T-helper 2 cell treated with Interferon-gamma antibody and Interleukin-4, amounts not matched to agents 5 μg/mL and 100 μg/mL, for 36 hours (primary cell): ENCODE results near the gene OR6C6.
"Not testable (repeated sequence)": the region's sequence is repeated elsewhere in the genome, so short reads cannot be mapped to it uniquely, and the experiment has no call there.

Experiments used
- DNase-seq: peaks from one replicate; pipeline ENCODE4 v3.0.0; 2021; ENCODE audit warnings: low spot score
- H3K27ac Mint-ChIP-seq: one replicate; pipeline ENCODE4 v1.8.0; 2021; ENCODE audit warnings: mild to moderate bottlenecking, mixed read lengths
- H3K27me3 Mint-ChIP-seq: one replicate; pipeline ENCODE4 v1.8.0; 2021; ENCODE audit warnings: low read depth, mixed read lengths
- H3K36me3 Mint-ChIP-seq: one replicate; pipeline ENCODE4 v1.8.0; 2021; ENCODE audit warnings: low read depth, mixed read lengths
- H3K4me1 Mint-ChIP-seq: one replicate; pipeline ENCODE4 v1.8.0; 2021; ENCODE audit warnings: low read depth, mixed read lengths
- H3K4me3 Mint-ChIP-seq: one replicate; pipeline ENCODE4 v1.8.0; 2022; ENCODE audit warnings: mild to moderate bottlenecking, moderate library complexity, mixed read lengths
- H3K9me3 Mint-ChIP-seq: one replicate; pipeline ENCODE4 v1.8.0; 2021; ENCODE audit warnings: mixed read lengths

Gene OR6C6

DNA sequence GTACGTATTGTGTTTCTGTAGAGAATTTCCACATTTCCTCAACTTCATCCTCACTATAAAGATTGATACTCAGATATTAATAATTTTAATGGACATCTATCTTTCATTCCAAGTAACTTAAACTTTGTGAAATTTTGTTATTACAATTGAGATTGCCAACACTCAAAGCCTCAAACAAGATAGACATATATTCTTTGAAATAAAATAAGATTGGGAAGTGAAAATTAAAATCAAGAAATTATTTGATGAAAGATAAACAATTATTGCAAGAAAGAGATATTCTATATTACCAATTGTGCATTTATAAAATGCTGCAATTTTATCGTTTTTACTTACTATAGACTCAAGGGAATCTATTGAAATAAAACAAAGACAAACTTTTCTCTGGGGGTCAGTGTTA lies at the start of gene OR6C6:
Gene OR6C6 (minus strand): TSS at position 101 of the 400 bp plus-strand sequence. CDS start 1,337 bp downstream, outside the sequence.
- Mint-ChIP-seq H3K4me3 (no peak within 1 kb of the TSS), H3K9me3 (no peaks in the 10 kb centered on the region), H3K27me3 (no peaks in the 10 kb centered on the region), H3K4me1 (no peaks in the 10 kb centered on the region), H3K36me3 (no peaks in the 10 kb centered on the region), H3K27ac (no peak within 1 kb of the TSS)
- no peak for DNase-seq

DNA sequence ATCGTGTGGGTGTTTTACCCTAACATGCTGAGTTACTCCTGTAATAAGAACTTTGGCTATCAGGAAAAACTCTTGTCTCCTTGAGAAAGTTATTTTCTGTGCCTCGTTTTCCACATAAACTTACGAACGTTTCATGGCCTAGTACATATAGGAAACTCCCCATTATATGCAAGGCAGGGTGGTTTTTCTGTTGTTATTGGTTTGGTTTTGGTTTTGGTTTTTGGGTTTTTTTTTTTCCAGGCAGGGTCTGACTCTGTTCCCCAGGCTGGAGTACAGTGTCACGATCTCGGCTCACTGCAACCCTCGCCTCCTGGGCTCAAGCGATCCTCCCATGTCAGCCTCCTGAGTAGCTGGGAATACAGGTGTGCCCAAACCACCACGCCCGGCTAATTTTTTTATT lies 39.6 kb upstream of the OR6C6 start:
- H3K36me3 Mint-ChIP-seq = no peaks in the 10 kb centered on the region
- H3K27ac Mint-ChIP-seq = no peak overlapping the region
- H3K9me3 Mint-ChIP-seq = no peaks in the 10 kb centered on the region
- H3K4me3 Mint-ChIP-seq = no peak overlapping the region
- no peak for DNase-seq
- peaks cover 4% of the 10 kb centered on the region for H3K27me3 Mint-ChIP-seq
- no peaks in the 10 kb centered on the region for H3K4me1 Mint-ChIP-seq

DNA sequence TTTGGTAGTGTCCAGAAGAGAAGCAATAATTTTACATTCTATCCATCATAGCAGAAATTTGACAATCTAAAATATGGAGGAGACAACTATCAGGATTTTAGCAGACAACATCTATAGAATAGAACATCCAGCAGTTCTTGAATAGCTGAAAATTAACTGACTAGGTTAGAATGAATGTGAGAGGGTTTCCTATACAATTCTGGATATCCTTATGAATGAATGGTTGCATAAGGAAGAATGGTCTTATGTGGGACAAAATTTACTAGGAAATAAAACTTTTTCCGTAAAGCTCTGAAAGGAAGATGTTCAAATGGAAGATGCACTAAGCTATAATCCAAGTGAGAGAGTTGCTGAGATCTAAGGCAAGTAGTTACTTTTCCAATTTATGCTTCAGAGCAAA lies 34.1 kb upstream of the OR6C6 start, which contains the start of gene OR6C3:
Gene OR6C3 (plus strand): TSS at position 301 of the 400 bp plus-strand sequence. CDS start 955 bp downstream, outside the sequence.
- no peak within 1 kb of the TSS for H3K4me3 Mint-ChIP-seq

GRCh38 chr12:55325801-55326200 lies 29.4 kb upstream of the OR6C6 start:
- not testable (repeated sequence) for H3K27ac Mint-ChIP-seq, H3K4me3 Mint-ChIP-seq, DNase-seq, H3K27me3 Mint-ChIP-seq, H3K4me1 Mint-ChIP-seq, H3K9me3 Mint-ChIP-seq, H3K36me3 Mint-ChIP-seq

More for the DNA sequence above, 34.1 kb upstream of the OR6C6 start, which contains the start of gene OR6C3:
- no peak for DNase-seq
- H3K27me3 Mint-ChIP-seq = peaks cover 4% of the 10 kb centered on the region
- no peaks in the 10 kb centered on the region for H3K4me1 Mint-ChIP-seq
- no peaks in the 10 kb centered on the region for H3K9me3 Mint-ChIP-seq
- H3K27ac Mint-ChIP-seq = no peak within 1 kb of the TSS
- H3K36me3 Mint-ChIP-seq = no peaks in the 10 kb centered on the region

DNA sequence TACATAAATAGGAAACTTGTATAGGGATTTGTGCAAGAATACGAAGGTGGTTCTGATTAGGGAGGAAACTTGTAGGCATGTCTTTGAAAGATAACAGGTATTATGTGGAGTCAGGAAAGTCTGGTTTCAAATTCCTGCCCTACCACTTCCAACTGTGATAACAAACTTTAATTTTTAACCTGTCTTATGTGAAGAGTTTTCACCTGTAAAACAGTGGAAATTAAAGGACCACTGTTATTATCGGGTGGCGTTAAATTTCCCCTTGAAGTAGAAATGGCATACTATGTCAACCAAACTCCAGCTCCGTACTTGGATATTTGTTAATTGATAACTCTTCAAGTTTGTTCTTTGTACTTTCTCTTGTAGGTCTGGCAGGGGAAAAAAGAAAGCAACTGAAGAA lies 23.8 kb upstream of the OR6C6 start:
- no peak overlapping the region for H3K27ac Mint-ChIP-seq
- no peaks in the 10 kb centered on the region for H3K27me3 Mint-ChIP-seq
- DNase-seq = no peak
- H3K36me3 Mint-ChIP-seq = no peaks in the 10 kb centered on the region
- H3K4me1 Mint-ChIP-seq = no peaks in the 10 kb centered on the region
- H3K4me3 Mint-ChIP-seq = no peak overlapping the region
- H3K9me3 Mint-ChIP-seq = no peaks in the 10 kb centered on the region

- Mint-ChIP-seq H3K4me1 (no peaks in the 10 kb centered on the region), H3K9me3 (no peaks in the 10 kb centered on the region), H3K4me3 (no peak within 1 kb of the TSS), H3K27ac (no peak within 1 kb of the TSS), H3K27me3 (peaks cover 5% of the 10 kb centered on the region), H3K36me3 (no peaks in the 10 kb centered on the region)
- DNase-seq = no peak
Observed at GRCh38 chr12:55314043-55314442, 17.7 kb upstream of the OR6C6 start, which contains the start of gene OR6C1. Gene OR6C1, plus strand, starts transcription at chr12:55314343. Its CDS starts 6,257 bp downstream, at chr12:55320600.

GRCh38 chr12:55289999-55290398 lies 6.4 kb downstream of the OR6C6 start:
- Mint-ChIP-seq H3K4me3 (no peak overlapping the region), H3K27ac (no peak overlapping the region), H3K36me3 (no peaks in the 10 kb centered on the region), H3K9me3 (no peaks in the 10 kb centered on the region), H3K27me3 (no peaks in the 10 kb centered on the region), H3K4me1 (no peaks in the 10 kb centered on the region)
- DNase-seq = no peak

DNA sequence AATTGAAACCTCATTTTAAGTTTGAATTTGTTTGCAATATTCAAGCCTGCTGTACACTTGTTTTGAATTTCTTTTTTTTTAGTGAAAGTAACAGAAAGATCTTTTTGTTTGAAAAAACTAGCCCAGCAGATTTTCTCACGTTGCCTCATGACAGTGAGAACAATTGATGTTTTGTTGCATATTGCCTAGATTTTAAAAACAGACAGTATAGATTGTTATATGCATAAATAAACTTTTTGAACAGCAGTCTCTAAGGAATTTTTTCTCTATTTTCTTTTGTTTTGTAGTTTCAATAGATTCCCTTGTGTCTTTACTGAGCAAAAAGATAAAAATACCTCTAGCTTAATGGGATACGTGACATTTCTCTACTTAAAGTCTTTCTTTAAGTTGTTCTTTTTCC lies 15.4 kb downstream of the OR6C6 start:
- Mint-ChIP-seq H3K4me3 (no peak overlapping the region), H3K27ac (no peak overlapping the region), H3K36me3 (no peaks in the 10 kb centered on the region), H3K27me3 (peaks cover 5% of the 10 kb centered on the region), H3K9me3 (no peaks in the 10 kb centered on the region), H3K4me1 (no peaks in the 10 kb centered on the region)
- no peak for DNase-seq

- Mint-ChIP-seq H3K27me3 (peaks cover 3% of the 10 kb centered on the region), H3K36me3 (no peaks in the 10 kb centered on the region)
Observed at GRCh38 chr12:55258303-55258702, 38.1 kb downstream of the OR6C6 start.

GRCh38 chr12:55256831-55257230 lies 39.5 kb downstream of the OR6C6 start:
- no peaks in the 10 kb centered on the region for H3K36me3 Mint-ChIP-seq
- no peaks in the 10 kb centered on the region for H3K4me1 Mint-ChIP-seq
- no peak overlapping the region for H3K4me3 Mint-ChIP-seq
- H3K9me3 Mint-ChIP-seq = no peaks in the 10 kb centered on the region
- H3K27ac Mint-ChIP-seq = no peak overlapping the region
- H3K27me3 Mint-ChIP-seq = peaks cover 3% of the 10 kb centered on the region
- DNase-seq = no peak

More at GRCh38 chr12:55258303-55258702, 38.1 kb downstream of the OR6C6 start:
- no peaks in the 10 kb centered on the region for H3K9me3 Mint-ChIP-seq
- H3K4me3 Mint-ChIP-seq = no peak overlapping the region
- no peak overlapping the region for H3K27ac Mint-ChIP-seq
- no peaks in the 10 kb centered on the region for H3K4me1 Mint-ChIP-seq
- no peak for DNase-seq

- Mint-ChIP-seq H3K9me3 (no peaks in the 10 kb centered on the region), H3K27ac (no peak overlapping the region), H3K4me3 (no peak overlapping the region), H3K4me1 (no peaks in the 10 kb centered on the region), H3K36me3 (no peaks in the 10 kb centered on the region), H3K27me3 (peaks cover 2% of the 10 kb centered on the region)
- DNase-seq = no peak
Observed at GRCh38 chr12:55253281-55253680, 43.1 kb downstream of the OR6C6 start.

GRCh38 chr12:55250944-55251343 lies 45.4 kb downstream of the OR6C6 start:
- Mint-ChIP-seq H3K27me3 (peaks cover 9% of the 10 kb centered on the region), H3K4me3 (no peak overlapping the region), H3K4me1 (no peaks in the 10 kb centered on the region), H3K27ac (no peak overlapping the region), H3K9me3 (no peaks in the 10 kb centered on the region), H3K36me3 (no peaks in the 10 kb centered on the region)
- DNase-seq = no peak

GRCh38 chr12:55246159-55246558 lies 50.2 kb downstream of the OR6C6 start:
- Mint-ChIP-seq H3K4me3 (no peak overlapping the region), H3K4me1 (no peaks in the 10 kb centered on the region), H3K9me3 (no peaks in the 10 kb centered on the region), H3K27me3 (peaks cover 10% of the 10 kb centered on the region), H3K27ac (no peak overlapping the region), H3K36me3 (no peaks in the 10 kb centered on the region)
- no peak for DNase-seq

DNA sequence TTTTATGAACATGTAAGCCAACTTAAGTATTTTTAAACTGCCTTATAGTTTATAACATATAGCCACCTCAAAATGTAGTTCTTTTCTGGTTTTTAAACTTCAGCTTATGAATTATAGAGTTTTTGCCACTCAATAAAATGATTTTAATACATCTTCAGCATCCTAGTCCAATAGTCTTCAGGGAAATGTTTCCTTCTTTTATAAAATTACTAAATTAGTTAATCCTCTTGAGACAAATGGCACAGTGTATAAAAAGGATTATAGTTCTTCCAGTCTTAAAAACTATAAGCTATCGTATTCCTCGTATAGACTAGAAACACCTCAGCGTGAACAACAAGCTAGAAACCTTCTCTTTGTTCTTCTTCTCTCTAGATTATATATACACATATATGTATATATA lies 52.1 kb downstream of the OR6C6 start, which contains the start of gene OR6C74:
Gene OR6C74 (plus strand): TSS at position 301 of the 400 bp plus-strand sequence. CDS start 2,679 bp downstream, outside the sequence.
- no peak within 1 kb of the TSS for H3K4me3 Mint-ChIP-seq
- no peaks in the 10 kb centered on the region for H3K36me3 Mint-ChIP-seq
- no peak for DNase-seq
- no peaks in the 10 kb centered on the region for H3K9me3 Mint-ChIP-seq
- peaks cover 8% of the 10 kb centered on the region for H3K27me3 Mint-ChIP-seq
- H3K4me1 Mint-ChIP-seq = no peaks in the 10 kb centered on the region
- H3K27ac Mint-ChIP-seq = no peak within 1 kb of the TSS
